ENCODE data around the gene CELSR1.
A peak's percentile ranks its signal among the peaks of the same experiment; 100 is the strongest.

Gene CELSR1

DNA sequence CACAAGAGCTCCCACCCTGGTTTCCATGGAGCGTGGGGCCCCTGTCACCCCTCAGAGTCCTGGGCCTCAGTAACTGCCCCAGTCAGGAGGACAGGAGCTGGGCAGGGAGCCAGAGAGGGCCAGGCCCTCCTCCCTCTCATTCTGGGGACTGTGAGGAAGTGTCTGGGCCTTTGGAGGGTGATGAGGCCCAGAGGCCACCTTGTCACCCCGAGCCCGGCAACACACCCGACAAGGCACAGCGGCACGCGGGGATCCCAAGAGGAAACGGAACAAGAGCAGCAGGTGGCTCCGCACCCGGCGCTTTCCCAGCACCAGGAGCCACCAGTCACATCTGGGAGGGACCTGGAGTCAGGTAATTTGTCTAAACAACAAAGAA, 72.1 kb downstream of the CELSR1 start:
- no peak for DNase-seq (ENCODE audit: low read depth, low spot score)
- H3K27ac ChIP-seq, result no peak overlapping the region

DNA sequence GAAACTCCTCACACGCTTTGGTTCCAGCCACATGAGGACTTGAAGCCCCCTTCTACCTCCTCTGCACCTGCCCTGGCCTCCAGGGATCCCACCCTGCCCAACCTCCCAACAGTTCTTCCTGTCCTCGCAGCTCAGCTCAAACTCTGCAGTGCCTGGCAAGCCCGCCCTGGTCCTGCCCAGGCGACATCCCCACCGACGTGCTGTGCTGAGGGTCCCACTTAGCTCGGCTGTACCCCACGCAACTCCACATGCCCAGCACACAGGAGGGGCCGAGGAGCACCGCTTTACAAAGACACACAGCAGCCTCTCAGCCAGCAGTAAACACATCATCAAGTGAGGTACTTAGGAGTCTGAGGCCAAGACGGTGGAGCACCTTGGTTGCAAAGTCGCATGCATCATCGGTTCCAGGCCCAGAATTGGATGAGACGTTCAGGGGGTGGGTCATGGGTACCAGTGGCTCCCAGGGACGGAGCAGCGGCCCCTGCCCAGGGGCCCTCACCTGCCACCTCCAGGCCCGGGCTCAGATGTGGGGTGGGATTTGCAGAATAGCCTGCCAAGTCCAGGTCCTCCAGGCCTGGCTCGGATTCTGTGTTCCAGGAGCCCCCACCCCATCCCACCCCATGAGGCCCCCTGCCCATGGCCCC, 72.6 kb downstream of the CELSR1 start:
- DNase-seq (ENCODE audit: low read depth, low spot score), result no peak
- H3K27ac ChIP-seq, result no peak overlapping the region

DNA sequence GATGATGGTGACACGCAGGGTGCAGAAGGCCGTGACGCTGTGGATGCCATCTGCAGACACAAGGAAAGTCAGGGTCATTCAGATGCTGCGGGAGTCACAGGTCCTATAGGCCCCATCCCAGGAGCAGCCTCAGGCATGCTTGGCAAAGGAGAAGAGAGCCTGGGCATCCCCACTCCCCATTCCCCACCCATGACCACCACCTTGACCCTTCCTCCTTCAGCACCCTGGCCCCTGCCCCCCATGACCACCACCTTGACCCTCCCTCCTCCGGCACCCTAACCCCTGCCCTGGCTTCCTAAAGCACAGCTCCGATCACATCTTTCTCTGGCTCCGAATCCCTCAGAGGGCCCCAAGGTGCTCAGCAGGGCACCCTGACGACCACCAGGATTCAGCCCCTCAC, 73.1 kb downstream of the CELSR1 start:
- H3K27ac ChIP-seq, result no peak overlapping the region
- no peak for DNase-seq (ENCODE audit: low read depth, low spot score)

DNA sequence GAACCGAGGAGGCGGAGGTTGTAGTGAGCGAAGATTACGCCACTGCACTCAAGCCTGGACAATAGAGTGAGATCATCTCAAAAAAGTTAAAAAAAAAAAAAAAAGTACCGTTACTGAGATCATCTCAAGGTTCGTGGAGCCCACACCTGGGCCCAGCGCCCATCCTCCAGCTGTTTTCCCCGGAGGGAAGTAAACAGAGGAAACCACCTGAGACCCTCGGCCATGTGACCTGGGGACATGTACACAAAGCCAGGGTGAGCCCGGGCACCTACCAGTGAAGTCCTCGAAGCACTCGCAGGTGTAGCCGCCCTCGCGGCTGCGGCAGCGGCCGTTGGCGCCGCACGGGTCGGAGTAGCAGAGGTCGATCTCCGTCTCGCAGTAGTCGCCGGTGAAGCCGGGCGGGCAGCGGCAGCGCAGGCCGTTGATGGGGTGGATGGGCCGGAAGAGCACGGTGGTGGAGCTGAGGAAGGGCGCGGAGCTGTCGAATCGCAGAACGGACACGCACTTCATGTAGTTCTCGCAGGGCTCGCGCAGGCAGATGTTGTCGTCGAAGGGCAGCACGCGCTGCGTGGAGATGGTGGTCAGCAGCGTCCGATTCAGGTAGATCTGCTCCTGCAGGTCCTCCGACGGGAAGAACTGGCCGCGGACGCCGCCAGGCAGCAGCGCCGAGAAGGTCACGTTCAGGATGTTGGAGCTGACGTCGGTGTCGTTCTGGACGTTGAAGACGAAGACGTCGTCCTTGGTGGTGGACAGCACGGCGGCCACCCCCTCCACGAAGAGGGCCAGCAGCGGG, 73.8 kb downstream of the CELSR1 start:
- no peak overlapping the region for H3K27ac ChIP-seq

DNA sequence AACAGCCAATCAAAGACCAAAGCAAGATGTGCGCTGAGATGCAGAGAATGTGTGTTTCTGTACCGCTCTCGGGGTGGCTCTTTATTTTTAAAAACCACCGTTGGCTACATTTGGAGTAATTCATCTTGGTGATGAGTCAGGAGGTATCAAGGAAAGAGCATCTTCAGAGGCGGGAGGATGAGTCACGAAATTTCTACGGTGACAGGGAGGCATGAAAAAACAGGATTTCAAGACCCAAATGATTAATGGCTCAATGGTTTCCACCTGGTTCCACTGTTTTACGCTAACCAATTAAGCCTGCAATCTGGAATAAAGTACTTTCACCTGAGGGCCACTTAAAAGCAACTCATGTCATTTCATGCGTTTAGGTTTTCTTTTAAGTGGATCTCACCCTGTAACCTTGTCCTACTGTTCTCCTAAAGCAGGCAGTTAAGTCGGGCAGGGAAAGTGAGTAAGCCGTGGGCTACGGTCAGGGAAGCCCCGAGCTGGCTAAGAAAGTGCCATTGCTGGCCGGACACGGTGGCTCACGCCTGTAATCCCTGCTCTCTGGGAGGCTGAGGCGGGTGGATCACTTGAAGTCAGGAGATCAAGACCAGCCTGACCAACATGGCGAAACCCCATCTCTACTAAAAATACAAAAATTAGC, 74.6 kb downstream of the CELSR1 start:
- no peak overlapping the region for H3K27ac ChIP-seq

More for the DNA sequence above, 73.8 kb downstream of the CELSR1 start:
- DNase-seq (ENCODE audit: low read depth, low spot score), result no peak

DNA sequence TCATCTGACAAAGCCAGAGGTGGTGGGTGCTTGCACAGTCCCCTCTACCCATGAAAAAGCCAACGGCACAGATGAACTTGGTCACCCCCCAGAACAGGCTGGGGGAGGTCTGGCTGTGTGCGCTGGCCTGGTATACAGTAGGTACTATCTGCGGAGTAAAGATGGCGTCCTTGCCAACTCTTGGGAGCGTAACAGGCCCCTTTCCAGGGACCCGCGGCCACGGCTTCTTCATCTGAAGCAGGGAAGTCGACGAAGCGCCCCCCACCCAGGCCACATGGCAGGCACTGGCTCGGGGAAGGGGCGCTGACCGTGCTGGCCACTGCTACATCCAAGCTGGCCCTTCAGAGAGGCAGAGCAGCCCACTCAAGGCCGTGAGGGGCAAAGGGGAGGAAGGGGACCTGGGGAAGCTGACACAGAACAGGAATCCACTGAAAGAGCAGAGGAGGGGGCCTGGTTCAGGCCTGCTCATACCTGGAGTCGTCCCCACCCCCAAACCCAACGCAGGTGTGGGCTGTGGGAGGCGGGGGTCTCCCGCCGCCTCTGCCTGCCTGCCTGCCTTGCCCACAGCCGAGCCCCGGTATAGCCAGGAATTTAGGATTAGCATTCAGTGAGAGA, 75.7 kb downstream of the CELSR1 start:
- no peak overlapping the region for H3K27ac ChIP-seq
- DNase-seq (ENCODE audit: low read depth, low spot score), result no peak

More for the DNA sequence above, 74.6 kb downstream of the CELSR1 start:
- peak; percentile 76 for DNase-seq (ENCODE audit: low read depth, low spot score)

DNA sequence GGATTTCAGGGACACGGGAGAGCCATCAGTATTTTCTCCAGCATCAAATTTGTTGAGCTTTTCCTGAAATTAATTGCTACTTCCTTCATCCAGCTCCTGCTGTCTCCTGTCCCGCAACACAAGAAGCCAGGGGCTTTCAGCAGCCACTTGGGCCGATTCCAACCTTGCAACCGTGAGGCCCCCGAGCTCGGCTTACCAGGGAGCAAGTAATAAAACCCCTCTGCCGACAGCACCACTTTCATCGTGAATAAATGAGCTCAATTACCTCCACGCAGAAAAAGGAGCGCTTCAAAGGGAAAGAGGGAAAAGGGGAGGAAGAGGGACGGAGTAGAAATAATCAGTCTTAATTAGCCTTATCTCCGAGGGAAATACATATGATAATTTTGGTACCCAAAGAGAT, 76.6 kb downstream of the CELSR1 start:
- no peak overlapping the region for H3K27ac ChIP-seq
- no peak for DNase-seq (ENCODE audit: low read depth, low spot score)

DNA sequence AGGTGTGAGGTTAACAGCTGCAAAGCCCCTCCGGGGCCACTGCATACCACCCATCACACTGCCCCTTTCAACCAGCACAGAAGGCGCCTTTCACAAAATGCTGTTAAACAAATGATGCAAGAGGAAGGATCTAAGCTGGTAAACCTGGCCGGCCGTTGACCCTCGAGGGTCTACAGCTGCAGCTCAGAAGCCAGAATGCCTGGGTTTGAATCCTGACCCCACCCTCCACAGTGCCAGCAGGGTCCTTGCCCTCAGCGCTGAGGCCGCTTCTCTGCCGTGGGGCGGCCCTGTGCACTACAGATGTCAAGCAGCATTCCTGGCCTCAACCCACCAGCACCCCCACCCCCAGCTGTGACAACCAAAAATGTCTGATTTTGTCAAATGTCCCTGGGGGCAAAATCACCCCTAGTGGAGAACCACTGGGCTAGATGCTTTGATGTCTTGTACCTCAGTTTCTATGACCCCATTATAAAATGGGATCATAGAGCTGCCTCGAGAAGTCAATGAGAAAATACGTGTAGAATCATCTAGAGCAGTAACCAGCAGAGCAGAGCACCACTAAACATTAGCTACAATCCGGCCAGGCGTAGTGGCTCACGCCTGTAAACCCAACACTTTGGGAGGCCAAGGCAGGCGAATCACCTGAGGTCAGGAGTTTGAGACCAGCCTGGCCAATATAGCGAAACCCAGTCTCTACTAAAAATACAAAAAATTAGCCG, 77.9 kb downstream of the CELSR1 start:
- no peak for DNase-seq (ENCODE audit: low read depth, low spot score)
- H3K27ac ChIP-seq, result no peak overlapping the region

DNA sequence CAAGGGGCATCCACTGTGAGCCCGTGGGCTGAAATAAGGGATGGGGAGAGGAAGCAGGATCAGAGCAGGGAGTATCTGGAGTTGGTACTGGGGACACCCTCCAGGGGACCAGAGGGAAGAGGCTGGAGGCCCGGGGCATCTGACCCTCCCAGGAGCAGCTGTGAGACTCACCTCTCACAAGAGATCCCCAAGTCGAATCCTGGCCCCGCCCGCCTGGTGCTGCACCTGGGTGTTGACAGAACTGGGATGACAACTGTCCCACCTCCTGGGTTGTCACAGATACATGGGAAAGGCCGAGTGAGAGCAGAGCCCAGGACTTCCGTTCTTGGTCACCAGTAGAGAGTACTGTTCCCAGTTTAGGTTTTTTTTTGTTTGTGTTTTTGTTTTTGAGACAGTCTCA, 78.9 kb downstream of the CELSR1 start:
- no peak overlapping the region for H3K27ac ChIP-seq
- no peak for DNase-seq (ENCODE audit: low read depth, low spot score)

DNA sequence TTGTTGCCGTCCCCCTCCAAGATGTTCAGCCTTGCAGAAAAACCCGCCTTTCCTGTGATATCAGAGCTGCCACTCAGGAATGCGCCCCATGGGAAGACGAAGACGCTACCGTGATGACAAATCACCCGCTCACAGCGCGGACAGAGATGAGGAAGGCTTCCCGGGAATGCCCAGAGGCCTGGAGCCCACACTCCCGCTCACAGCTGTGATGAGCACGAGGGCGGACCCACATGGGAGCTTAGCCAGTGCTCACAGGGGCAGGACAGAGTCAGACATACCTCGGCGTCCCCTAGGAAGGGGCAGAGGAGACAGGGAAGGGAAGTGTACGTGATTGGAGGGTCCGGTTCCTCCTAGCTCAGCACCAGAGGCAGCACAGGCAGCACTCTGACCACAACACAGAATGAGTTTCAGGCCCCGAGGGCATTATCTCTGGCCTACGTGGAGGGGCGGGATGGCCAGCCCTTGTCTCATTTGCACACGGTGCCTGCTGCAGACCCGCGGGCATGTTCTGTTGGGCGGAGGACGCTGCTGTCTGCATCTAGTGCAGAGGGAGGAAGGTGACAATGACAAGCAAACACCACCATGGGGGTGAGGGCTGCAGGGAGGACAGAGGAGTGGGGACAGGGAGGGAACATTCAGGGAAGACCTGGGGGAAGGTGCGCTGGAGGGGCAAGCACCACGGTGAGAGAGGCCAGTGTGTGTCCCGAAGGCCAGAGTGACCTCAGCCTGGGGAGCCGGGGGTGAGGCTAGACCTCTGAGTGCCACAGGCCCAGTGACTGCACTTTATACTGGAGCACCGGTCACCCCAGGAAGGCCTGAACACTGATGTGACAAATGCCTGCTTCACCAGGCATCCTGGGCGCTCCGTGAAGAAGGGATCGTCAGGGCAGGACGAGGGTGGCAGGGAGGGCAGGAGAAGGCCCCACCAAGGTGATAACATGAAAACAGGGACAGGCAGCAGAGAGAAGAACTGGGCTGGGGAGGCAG, 79.6 kb downstream of the CELSR1 start:
- DNase-seq (ENCODE audit: low read depth, low spot score), result no peak
- H3K27ac ChIP-seq, result no peak overlapping the region

DNA sequence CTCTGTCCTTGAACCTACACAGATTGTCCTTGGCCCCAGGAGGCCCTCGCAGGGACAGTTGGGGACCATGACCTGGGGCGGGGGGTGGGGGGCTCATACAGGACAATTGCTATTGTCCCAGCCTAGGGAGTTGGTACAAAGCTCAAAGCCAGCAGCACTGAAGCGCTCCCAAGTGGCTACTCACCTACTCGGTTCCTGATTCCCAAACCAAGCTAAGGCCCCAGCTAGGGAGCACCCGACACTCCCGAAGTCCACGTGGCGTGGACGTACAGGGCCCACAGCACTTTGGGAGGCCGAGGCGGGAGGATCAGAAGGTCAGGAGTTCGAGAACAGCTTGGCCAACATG, 80.6 kb downstream of the CELSR1 start:
- no peak for DNase-seq (ENCODE audit: low read depth, low spot score)
- H3K27ac ChIP-seq, result no peak overlapping the region

DNA sequence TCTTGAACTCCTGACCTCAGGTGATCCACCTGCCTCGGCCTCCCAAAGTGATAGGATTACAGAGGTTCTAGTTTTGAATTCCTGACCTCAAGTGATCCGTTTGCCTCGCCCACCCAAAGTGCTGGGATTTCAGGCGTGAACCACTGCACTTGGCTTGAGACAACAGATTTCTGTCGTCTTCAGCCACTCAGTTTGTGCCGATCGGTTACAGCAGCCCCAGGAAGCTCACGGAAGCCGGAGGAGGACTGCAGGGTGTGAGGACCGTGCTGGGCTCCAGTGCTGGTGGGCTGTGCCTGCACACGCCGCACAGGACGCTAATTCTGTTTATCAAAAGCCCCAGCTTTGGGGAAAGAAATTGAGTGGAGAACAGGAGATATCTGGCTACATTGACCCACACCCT, 82.0 kb downstream of the CELSR1 start:
- H3K27ac ChIP-seq, result peak overlapping the region; percentile 79
- no peak for DNase-seq (ENCODE audit: low read depth, low spot score)

DNA sequence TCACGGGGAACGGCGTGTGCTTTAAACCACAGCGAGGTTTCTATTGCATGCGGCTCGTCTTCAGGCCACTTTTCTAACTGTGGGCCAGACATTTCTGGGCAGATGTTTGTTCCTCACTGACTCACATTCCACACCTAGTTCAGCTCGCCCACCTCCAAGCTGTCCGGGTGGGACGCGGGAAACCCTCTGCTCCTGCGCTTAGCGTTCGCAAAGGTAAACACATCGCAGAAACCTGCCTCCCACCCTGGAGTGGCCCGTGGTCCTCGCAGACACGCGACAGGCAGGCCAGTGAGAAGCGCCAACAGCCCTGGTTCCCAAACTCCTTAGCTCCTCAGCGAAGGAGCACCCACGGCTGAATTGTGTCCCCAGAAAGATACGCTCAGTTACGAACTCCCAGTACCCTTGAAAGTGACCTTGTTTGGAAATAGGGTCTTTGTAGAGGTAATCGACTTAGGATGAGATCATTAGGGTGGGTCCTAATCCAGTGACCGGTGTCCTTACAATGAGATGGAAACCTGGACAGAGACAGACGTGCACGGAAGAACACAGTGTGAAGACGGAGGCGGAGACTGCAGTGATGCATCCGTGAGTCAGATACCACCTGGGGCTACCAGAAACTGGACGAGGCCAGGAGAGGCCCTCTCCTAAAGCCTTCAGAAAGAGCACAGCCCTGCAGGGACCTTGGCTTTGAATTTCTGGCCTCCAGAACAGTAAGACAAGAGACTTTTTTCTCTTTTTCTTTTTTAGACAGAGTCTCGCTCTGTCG, 82.7 kb downstream of the CELSR1 start:
- peak; percentile 72 for DNase-seq (ENCODE audit: low read depth, low spot score)
- peak overlapping the region; percentile 79 for H3K27ac ChIP-seq

DNA sequence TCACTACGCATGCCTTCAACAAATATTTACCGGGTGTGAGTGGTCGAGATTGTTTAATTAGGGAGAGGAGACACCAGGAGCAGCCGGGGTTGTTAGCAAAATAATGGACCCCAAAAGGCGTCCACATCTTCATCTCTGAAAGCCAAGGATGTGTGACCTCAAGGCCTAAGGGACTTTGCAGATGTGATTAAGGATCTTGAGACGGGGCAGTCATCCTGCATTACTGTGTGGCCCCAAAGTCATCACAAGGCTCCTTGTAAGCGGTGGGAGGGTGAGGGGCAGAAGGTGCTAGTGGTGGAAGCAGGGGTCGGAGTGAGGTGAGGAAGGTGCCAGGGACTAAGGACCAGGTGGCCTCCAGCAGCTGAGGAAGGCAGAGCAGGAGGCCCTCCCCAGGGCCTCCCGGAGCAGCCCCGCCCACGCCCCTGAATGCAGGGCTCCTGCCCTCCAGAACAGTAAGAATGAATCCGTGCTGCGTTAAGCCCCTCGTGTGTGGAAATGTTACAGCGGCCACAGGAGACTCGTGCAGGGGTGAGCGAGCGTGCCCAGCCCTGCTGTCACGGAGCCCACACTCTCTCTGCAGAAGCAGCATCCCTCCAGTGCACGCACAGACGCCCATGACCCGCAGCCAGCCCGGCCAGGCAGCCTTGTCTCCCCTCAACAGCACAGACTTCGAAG, 83.5 kb downstream of the CELSR1 start:
- DNase-seq (ENCODE audit: low read depth, low spot score), result no peak

DNA sequence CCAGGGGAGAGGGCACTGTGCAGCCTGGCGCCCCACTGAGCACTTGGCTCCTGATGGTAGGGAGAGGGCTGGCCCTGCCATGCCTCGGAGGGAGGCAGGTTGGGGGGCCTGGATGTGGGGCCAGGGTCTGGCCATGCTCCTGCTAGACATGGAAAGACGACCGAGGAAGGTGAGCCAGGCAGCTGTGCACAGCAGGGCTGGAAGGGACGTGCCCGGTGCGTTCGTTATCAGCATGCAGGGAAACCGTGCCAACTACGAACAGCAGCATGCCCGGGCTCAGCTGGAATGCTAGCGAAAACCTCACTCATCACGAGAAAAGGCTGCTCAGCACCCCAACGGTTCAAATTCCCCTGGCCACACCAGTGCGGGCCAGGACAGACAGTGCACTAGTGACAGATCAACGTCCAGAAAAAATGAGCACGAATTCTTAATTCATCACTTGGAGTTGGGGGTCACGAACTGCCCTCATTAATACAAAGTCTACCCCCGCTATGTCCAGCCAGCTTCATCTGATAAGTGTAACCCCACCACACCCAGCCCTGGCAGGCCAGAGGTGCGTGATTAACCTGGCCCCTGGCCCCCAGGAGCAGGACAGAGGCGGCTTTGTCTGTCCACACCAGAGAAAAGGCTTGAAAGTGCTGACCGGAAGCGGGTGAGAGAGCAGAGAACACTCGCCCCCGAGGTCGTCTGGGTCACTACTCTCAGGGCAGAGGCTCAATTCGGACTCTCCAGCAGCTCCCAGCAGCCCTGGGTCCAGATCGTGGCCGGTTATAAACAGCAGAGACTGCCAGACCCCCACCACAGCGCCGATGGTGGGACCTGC, 84.2 kb downstream of the CELSR1 start:
- H3K27ac ChIP-seq, result peak overlapping the region; percentile 79
- peak; percentile 45 for DNase-seq (ENCODE audit: low read depth, low spot score)

More for the DNA sequence above, 83.5 kb downstream of the CELSR1 start:
- H3K27ac ChIP-seq, result peak overlapping the region; percentile 79

DNA sequence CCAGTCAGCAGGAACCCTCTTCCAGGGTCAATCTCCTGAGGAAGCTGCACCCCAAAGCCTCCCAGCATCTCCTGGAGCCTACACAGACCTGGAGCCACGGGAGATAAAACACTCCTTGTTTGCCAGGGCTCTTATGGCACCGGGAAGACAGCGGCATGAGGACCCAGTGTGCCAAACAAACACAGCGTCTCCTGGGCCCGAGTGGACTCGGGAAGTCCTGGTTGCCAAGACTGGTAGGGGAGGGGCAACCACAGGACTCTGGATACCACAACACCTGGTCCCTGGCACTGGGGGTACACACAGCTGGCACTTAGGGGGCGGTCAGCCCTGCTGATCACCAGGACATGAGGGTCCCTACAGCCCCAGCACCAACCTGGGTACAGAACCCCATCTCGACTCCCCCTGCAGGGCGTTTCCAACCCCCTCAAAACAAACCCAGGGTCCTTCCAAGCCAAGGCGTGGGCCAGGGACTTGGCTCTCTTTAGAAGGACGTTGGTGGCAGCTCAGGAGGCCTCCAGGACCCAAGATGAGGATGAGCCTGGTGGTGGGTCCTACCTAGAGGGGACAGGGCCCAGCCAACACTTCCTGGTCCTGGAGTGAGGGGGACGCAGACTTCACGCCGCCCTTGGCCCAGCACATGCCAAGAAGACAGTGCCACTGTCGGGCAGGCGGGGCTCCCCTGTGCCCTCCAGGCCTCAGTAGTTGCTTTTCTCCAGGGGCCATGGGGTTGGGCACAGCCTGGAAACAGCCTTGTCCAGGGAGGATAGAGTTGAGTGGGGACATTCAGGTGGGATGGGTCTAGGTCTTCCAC, 85.0 kb downstream of the CELSR1 start:
- H3K27ac ChIP-seq, result peak overlapping the region; percentile 79
- DNase-seq (ENCODE audit: low read depth, low spot score), result no peak
